HCT116 (cell line): Measurements from ENCODE around the gene FGFBP2. TPM values are rescaled to one million over a fixed set of nuclear protein-coding genes. Genes with fewer than 3 reads are reported as not detected.

ENCODE experiments used
- ATAC-seq: fragments of 200-7000 bp; cut with Tn5 transposase; 2 replicates; pipeline ENCODE4 v1.9.1; 2020; ENCODE audit warnings: mild to moderate bottlenecking, moderate library complexity
- BruUV-seq: library from RNA; stranded (reverse); fragments of 400-500 nt; replicated peaks from 2 replicates; lab custom pipeline; 2021; lab: Mats Ljungman, UMichigan
- CTCF ChIA-PET: fragments of 300-600 bp; sonication (Branson Sonifier 250); formaldehyde crosslinking; loops from one replicate; lab custom pipeline; 2021; ENCODE audit warnings: antibody characterized with exemption; lab: Charles Lee
- POLR2A ChIA-PET: fragments of 300-600, 350-600 bp; sonication (Branson Sonifier 250); formaldehyde crosslinking; loops from one replicate; lab custom pipeline; 2021; ENCODE audit warnings: antibody characterized with exemption; lab: Charles Lee
- RAD21 ChIA-PET, 2 experiments: fragments of 300-600 bp; sonication (Branson Sonifier 250); formaldehyde crosslinking; loops; one replicate each; lab custom pipeline; 2023; ENCODE audit warnings: low total read pairs in 2 of 2; ENCODE audit not compliant: uncharacterized antibody in 2 of 2, unreplicated experiment in 2 of 2, low non-redundant PET in 1 of 2; lab: Charles Lee
- DNase-seq: peaks from one replicate; pipeline ENCODE4 v3.0.0-alpha.2; 2010; ENCODE audit warnings: low read depth, low spot score
- H2AFZ ChIP-seq: fragments of 200-600 bp; shearing (Covaris generic), sonication (generic); 2 replicates; pipeline ENCODE4 v1.6.1; 2017; ENCODE audit warnings: low read depth, mixed run types, mixed read lengths, antibody characterized with exemption, low read length; ENCODE audit not compliant: poor library complexity, severe bottlenecking
- H3K27ac ChIP-seq: 2 replicates; pipeline ENCODE4 v1.5.1; 2012; ENCODE audit warnings: low read depth, low read length
- H3K27me3 ChIP-seq: fragments of 200-600 bp; sonication (generic); 2 replicates; pipeline ENCODE4 v1.6.1; 2016; ENCODE audit warnings: mixed run types, low read length, mixed read lengths; ENCODE audit not compliant: insufficient read depth
- H3K36me3 ChIP-seq, 2 experiments: fragments of 200-500 bp in 1 of 2; fragments of 200-600 bp in 1 of 2; sonication (Bioruptor generic) in 1 of 2; sonication (generic) in 1 of 2; 2 replicates each; pipeline versions ENCODE4 v1.5.1 to v1.6.1; 2014 to 2016; ENCODE audit warnings: low read length in 2 of 2, inconsistent platforms in 1 of 2, mixed read lengths in 1 of 2, mixed run types in 1 of 2; ENCODE audit not compliant: insufficient read depth in 2 of 2, control insufficient read depth in 1 of 2
- H3K4me1 ChIP-seq, 2 experiments: fragments of 200-600 bp in 1 of 2; sonication (generic) in 1 of 2; 2 replicates each; pipeline versions ENCODE4 v1.5.1 to v1.6.1; 2012 to 2017; ENCODE audit warnings: low read length in 2 of 2, inconsistent platforms in 1 of 2, mild to moderate bottlenecking in 1 of 2, mixed read lengths in 1 of 2, mixed run types in 1 of 2, moderate library complexity in 1 of 2; ENCODE audit not compliant: insufficient read depth in 2 of 2, control insufficient read depth in 1 of 2
- H3K4me2 ChIP-seq: fragments of 200-600 bp; sonication (generic); 2 replicates; pipeline ENCODE4 v1.6.1; 2017; ENCODE audit warnings: mixed run types, low read length, mixed read lengths
- H3K4me3 ChIP-seq, 2 experiments: fragments of 200-600 bp in 1 of 2; sonication (generic) in 1 of 2; replicated peaks in 1 of 2; 2 replicates each; pipeline ENCODE4 v1.5.1; 2011 to 2016; ENCODE audit warnings: low read length in 2 of 2, control low read depth in 1 of 2, low read depth in 1 of 2, mild to moderate bottlenecking in 1 of 2, mixed read lengths in 1 of 2, mixed run types in 1 of 2
- H3K79me2 ChIP-seq: fragments of 200-600 bp; sonication (generic); 2 replicates; pipeline ENCODE4 v1.6.1; 2017; ENCODE audit warnings: mild to moderate bottlenecking, mixed run types, low read length, moderate library complexity, mixed read lengths; ENCODE audit not compliant: insufficient read depth
- H3K9ac ChIP-seq: fragments of 200-600 bp; sonication (generic); 2 replicates; pipeline ENCODE4 v1.6.1; 2016; ENCODE audit warnings: low read length, mixed read lengths
- H3K9me2 ChIP-seq: fragments of 200-600 bp; sonication (generic), shearing (Covaris generic); 2 replicates; pipeline ENCODE4 v1.6.1; 2017; ENCODE audit warnings: mixed run types, mild to moderate bottlenecking, moderate library complexity; ENCODE audit not compliant: insufficient read depth
- H3K9me3 ChIP-seq, 2 experiments: fragments of 200-500 bp in 1 of 2; fragments of 200-600 bp in 1 of 2; sonication (Bioruptor generic) in 1 of 2; sonication (generic) in 1 of 2; 2 replicates each; pipeline ENCODE4 v1.6.1; 2014 to 2017; ENCODE audit warnings: low read length in 2 of 2, mixed read lengths in 2 of 2, inconsistent platforms in 1 of 2, low read depth in 1 of 2, mild to moderate bottlenecking in 1 of 2, mixed run types in 1 of 2, moderate library complexity in 1 of 2; ENCODE audit not compliant: control insufficient read depth in 1 of 2, insufficient read depth in 1 of 2
- H4K20me1 ChIP-seq: fragments of 200-600 bp; sonication (generic), shearing (Covaris generic); 2 replicates; pipeline ENCODE4 v1.6.1; 2017; ENCODE audit warnings: mixed run types, mild to moderate bottlenecking, moderate library complexity; ENCODE audit not compliant: insufficient read depth
- ATF3 ChIP-seq: IDR thresholded peaks from 2 replicates; pipeline ENCODE4 v1.6.1; 2012
- CTCF ChIP-seq, 3 experiments: fragments of 200-600 bp in 1 of 3; sonication (generic) in 1 of 3; IDR thresholded peaks in 2 of 3; conservative IDR thresholded peaks in 1 of 3; 2 replicates each; pipeline ENCODE4 v1.5.1; 2012 to 2017; ENCODE audit warnings: low read depth in 2 of 3, low read length in 2 of 3, antibody characterized with exemption in 1 of 3, borderline replicate concordance in 1 of 3, control low read depth in 1 of 3, mild to moderate bottlenecking in 1 of 3, mixed read lengths in 1 of 3, mixed run types in 1 of 3, moderate library complexity in 1 of 3; ENCODE audit not compliant: insufficient read depth in 1 of 3
- EZH2phosphoT487 ChIP-seq: fragments of 200-600 bp; IDR thresholded peaks from 2 replicates; pipeline ENCODE4 v1.6.1; 2018; ENCODE audit warnings: antibody characterized with exemption, borderline replicate concordance
- MAX ChIP-seq: IDR thresholded peaks from 2 replicates; pipeline ENCODE4 v1.6.1; 2012
- REST ChIP-seq: IDR thresholded peaks from 2 replicates; pipeline ENCODE4 v1.6.1; 2012; ENCODE audit warnings: low read depth
- SIN3A ChIP-seq: IDR thresholded peaks from 2 replicates; pipeline ENCODE4 v1.6.1; 2012; ENCODE audit warnings: low read depth
- SP1 ChIP-seq: IDR thresholded peaks from 2 replicates; pipeline ENCODE4 v1.6.1; 2012; ENCODE audit warnings: low read depth
- SRF ChIP-seq: IDR thresholded peaks from 2 replicates; pipeline ENCODE4 v1.6.1; 2012; ENCODE audit warnings: low read depth
- YY1 ChIP-seq: IDR thresholded peaks from 2 replicates; pipeline ENCODE4 v1.6.1; 2011; ENCODE audit warnings: low read length, low read depth, moderate library complexity, mild to moderate bottlenecking; ENCODE audit not compliant: insufficient replicate concordance; ENCODE audit errors: extremely low read depth
- ZBTB33 ChIP-seq: IDR thresholded peaks from 2 replicates; pipeline ENCODE4 v1.6.1; 2011; ENCODE audit warnings: mild to moderate bottlenecking, low read length, moderate library complexity; ENCODE audit not compliant: insufficient replicate concordance; ENCODE audit errors: extremely low read depth
- intact Hi-C: fragments of 100-400 bp; cut with micrococcal nuclease; formaldehyde crosslinking; loops from 2 replicates; pipeline ENCODE4 v1.10.0; 2022
- total RNA-seq: library from RNA; stranded (reverse); gene quantifications from one replicate; pipeline ENCODE4 v1.2.1, GENCODE V29; 2021; ENCODE audit not compliant: unreplicated experiment

Gene FGFBP2
- total RNA-seq, 1 experiment from 2014 or later: not detected

GRCh38 chr4:15944895-15945294, 18.1 kb downstream of the FGFBP2 start:
- ChIA-PET CTCF (no interaction called here), RAD21 (no interaction called here), POLR2A (no interaction called here)
- intact Hi-C loops: no loop called here
- no TSS peak for BruUV-seq
- no peak for TF ChIP-seq CTCF (IDR thresholded peaks at IDR 0.05 in 2 of 3, conservative IDR thresholded peaks at IDR 0.05 in 1 of 3; ENCODE audit: borderline replicate concordance in 1 of 3, insufficient read depth in 1 of 3, low read depth in 2 of 3, low read length in 2 of 3)
- TF ChIP-seq ATF3: no peak
- TF ChIP-seq SRF: no peak
- no peak for TF ChIP-seq ZBTB33
- no peak for TF ChIP-seq YY1
- TF ChIP-seq SIN3A: no peak
- no peak for TF ChIP-seq EZH2phosphoT487
- TF ChIP-seq REST: no peak
- TF ChIP-seq MAX: no peak
- TF ChIP-seq SP1: no peak
- no peaks in the 10 kb centered on the region for H3K79me2 ChIP-seq
- no peak overlapping the region for H3K4me3 ChIP-seq
- H4K20me1 ChIP-seq: no peaks in the 10 kb centered on the region
- H3K27me3 ChIP-seq: no peaks in the 10 kb centered on the region
- H3K4me1 ChIP-seq: peaks cover 0 to 3% of the 10 kb centered on the region in 2 experiments; a peak in 1 of 4 replicates
- no peak for DNase-seq
- no peak overlapping the region for H2AFZ ChIP-seq
- H3K27ac ChIP-seq: no peak overlapping the region
- no peaks in the 10 kb centered on the region for H3K9me2 ChIP-seq
- no peaks in the 10 kb centered on the region for H3K36me3 ChIP-seq
- H3K9me3 ChIP-seq: no peaks in the 10 kb centered on the region
- no peak overlapping the region for H3K9ac ChIP-seq
- ATAC-seq: no peak
- no peak overlapping the region for H3K4me2 ChIP-seq
